GM18867 (cell line): ENCODE data around the gene CDHR5.
A peak's percentile ranks its signal among the peaks of the same experiment; 100 is the strongest.

Source experiments
- ATAC-seq: cut with Tn5 transposase; IDR thresholded peaks from one replicate; pipeline ENCODE4 v1.9.1; 2021; ENCODE audit warnings: mild to moderate bottlenecking, moderate library complexity; ENCODE audit not compliant: unreplicated experiment

The CDHR5 gene

DNA sequence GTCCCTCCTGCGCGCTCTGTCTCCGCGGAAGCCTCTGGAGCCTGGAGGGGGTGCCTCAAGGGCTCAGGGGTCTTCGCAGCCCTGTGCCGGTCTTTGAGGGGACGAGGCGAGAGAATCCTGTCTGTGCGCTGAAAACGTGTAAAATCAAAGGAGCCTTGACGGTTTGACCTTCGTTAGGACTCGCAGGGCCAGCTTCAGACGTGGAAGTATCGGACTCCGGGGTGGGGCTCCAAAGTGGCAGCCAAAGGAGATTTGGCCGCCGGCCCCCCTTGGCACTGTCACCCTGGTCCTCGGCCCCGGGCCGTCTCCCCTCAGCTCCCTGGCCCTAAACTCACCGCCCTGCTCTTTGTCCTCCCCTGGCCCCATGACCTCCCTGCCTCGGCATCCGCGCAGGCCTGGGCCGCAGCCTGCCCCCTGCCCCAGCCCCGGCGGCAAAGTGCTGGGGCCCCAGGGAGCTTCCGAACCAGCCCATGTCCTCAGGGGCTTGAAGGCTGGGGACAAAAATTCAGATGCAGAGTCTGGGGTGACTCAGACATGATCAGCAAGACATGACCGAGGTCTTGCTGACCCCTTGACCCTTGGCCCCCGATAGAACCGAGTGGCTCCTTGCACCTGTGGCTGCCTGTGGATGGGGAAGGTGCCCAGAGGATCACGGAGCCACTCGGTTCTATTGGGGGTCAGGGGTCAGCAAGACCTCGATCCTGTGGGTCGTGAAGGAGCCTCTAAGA is 55.4 kb downstream of the CDHR5 start:
- ATAC-seq, result no peak

DNA sequence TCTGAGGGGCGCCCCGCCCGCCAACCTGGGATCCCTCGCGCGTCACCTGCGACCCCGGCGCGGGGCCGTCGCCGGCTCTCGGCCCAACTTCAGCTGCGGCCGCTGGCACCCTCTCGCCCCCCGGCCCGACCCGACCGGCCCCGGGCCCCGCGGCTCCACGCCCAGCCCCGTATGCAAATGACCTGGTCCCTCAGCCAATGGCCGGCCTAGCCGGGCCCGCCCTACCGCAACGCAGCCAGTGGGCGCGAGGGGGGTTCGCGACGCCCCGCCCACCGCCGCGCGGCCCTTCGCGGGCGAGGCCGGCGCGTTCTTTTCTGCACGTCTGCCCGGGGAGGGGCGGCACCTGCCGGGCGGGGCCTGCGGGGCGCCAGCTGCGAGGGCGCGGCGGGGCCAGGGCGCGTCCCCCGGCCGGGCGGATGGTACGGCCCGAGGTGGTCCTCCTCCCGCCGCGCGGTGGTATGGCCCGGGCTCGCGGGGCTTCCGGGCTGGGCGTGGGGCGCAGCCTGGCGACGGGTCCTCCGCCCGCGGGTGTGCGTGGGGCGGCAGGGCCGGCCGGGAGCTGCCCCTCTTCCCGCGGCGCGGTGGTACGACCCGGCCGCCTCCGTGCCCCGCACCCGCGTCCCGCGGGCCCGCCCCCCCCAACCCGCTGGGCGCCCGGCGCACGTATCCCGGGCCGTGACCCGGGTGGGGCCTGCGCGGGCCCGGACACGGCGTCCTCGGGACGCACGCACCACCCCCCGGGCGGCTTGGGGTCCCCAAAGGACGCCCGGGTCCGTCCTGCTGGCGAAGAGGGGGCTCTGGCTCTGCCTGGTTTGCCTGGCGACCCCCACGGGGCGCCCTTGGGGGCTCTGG is 56.2 kb downstream of the CDHR5 start:
- peak; percentile 84 for ATAC-seq

DNA sequence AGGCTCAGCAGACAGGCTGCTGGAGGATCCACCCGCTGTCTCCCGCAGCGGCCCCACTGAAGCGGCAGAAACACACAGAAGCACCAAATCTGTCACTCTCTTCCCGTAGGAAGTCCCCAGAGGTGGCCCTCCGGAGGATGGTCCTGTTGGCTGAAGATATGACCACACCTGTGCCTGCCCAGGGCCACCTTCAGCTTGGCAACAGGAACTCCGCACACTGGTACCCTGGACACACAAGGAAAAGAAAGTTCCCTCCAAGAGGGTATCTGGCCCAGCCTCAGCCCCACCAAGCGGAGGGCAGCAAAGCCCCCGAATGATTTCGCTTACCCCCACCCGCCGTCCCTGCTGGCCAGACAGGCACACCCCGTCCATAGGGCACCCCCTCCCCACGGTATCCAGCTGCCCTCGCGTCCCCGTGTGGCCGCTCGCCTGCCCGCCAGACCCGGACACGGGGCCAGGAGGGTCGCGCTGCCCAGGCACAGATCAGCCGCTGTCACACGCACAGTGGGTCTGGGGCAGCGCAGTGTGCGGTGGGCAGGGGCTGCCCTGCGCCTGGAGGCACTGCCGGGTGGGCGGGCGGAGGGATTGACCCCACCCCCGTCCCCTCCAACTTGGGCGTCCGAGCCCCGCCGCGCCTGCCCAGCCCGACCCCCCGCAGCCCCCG is 57.0 kb downstream of the CDHR5 start:
- no peak for ATAC-seq

DNA sequence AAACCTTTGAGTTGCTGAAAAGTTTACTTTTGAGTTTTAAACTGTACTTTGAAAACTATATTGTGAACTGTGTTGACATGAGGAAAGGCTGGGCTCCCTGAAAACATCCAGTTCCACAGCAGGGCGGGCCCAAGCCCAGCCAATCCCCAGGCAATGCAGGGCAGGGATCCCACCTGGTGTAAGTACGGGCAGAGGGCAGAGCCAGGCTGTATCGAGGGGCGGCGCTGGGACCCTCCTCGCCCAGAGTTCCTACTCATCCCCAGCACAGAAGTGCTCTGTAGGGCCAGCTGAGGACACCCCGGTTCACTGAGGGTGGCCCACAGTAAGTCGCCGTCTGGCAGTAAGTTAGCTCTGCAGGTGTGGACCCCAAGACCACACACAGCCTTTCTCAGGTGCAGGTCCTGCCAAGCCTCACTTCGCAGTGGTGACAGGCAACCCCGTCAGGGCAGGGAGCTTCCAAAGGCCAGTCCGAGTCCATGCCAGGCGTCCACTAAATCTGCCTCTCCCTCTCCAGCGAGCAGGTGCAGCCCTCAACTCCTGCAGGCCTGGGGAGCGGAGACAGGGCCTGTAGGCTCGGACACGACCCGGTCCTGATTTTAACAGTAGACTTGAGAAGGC is 57.6 kb downstream of the CDHR5 start:
- ATAC-seq, result no peak
